Peyer's patch (tissue), 4 donors: Measurements from ENCODE around the gene ERC2.

ENCODE experiments used
- POLR2A ChIP-seq, 2 donors: fragments of 450-650 bp; IDR thresholded peaks; one replicate each; pipeline ENCODE4 v1.5.1; 2017; ENCODE audit warnings: antibody characterized with exemption in 2 of 2, mild to moderate bottlenecking in 2 of 2, moderate library complexity in 2 of 2
- TF ChIP-seq, protein P1 (sequence below), 6 experiments: fragments of 450-650 bp in 4 of 6; fragments of 200-600 bp in 2 of 6; sonication (generic) in 1 of 6; IDR thresholded peaks; one replicate each; pipeline ENCODE4 v1.5.1; 2017 to 2019; ENCODE audit warnings: antibody characterized with exemption in 6 of 6, mild to moderate bottlenecking in 3 of 6, moderate library complexity in 1 of 6

DNA sequence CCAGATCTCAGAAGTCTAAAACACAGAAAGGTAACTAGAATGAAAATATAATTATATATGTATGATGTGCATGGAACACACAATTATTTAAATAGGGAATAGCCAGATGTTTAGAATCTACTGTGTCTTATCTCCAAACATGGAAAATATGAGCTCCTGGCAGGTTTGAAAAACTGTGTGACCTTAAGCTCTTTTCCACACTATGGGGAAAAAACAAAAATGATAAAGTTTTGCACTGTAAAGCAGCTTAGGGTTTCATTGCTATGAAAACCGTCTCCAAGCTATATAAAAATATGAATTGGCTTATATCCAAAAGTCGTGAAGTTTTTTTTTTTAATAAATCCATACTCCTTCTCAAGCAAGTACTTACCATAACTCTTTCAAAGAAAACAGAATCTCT, 159.8 kb downstream of the ERC2 start:
- no peak for TF ChIP-seq POLR2A (IDR thresholded peaks at IDR 0.05)
- TF ChIP-seq, protein P1, sequence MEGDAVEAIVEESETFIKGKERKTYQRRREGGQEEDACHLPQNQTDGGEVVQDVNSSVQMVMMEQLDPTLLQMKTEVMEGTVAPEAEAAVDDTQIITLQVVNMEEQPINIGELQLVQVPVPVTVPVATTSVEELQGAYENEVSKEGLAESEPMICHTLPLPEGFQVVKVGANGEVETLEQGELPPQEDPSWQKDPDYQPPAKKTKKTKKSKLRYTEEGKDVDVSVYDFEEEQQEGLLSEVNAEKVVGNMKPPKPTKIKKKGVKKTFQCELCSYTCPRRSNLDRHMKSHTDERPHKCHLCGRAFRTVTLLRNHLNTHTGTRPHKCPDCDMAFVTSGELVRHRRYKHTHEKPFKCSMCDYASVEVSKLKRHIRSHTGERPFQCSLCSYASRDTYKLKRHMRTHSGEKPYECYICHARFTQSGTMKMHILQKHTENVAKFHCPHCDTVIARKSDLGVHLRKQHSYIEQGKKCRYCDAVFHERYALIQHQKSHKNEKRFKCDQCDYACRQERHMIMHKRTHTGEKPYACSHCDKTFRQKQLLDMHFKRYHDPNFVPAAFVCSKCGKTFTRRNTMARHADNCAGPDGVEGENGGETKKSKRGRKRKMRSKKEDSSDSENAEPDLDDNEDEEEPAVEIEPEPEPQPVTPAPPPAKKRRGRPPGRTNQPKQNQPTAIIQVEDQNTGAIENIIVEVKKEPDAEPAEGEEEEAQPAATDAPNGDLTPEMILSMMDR (IDR thresholded peaks at IDR 0.05): no peak
